H1 (cell line): ENCODE measurements around the gene PYURF. TPM values are rescaled to one million over a fixed set of nuclear protein-coding genes. Genes with fewer than 3 reads are reported as not detected.

Experiments
- CTCF ChIA-PET: fragments of 300-600 bp; sonication (Branson Sonifier 250); formaldehyde crosslinking; loops from one replicate; lab custom pipeline; 2021; ENCODE audit not compliant: partially characterized antibody; lab: Charles Lee
- POLR2A ChIA-PET: fragments of 300-600 bp; sonication (Branson Sonifier 250); formaldehyde crosslinking; loops from one replicate; lab custom pipeline; 2021; ENCODE audit warnings: inconsistent platforms; ENCODE audit not compliant: partially characterized antibody; lab: Charles Lee
- DNase-seq, 2 experiments: peaks; one replicate each; pipeline versions ENCODE4 v3.0.0 to v3.0.0-alpha.2; 2010 to 2022; ENCODE audit warnings: low spot score in 2 of 2, low read depth in 1 of 2, mixed read lengths in 1 of 2
- FAIRE-seq: peaks from 2 replicates; lab custom pipeline; 2011; peaks lifted over from hg19 to GRCh38; lab: Jason Lieb, UNC
- H2AFZ ChIP-seq: 2 replicates; pipeline ENCODE4 v1.8.1; 2012; ENCODE audit warnings: low read length, inconsistent platforms
- H2AK5ac ChIP-seq: 2 replicates; pipeline ENCODE4 v1.6.1; 2013; ENCODE audit warnings: low read depth, low read length
- H2BK120ac ChIP-seq: replicated peaks from 2 replicates; pipeline ENCODE3; 2013; ENCODE audit warnings: low read depth, low read length, inconsistent platforms
- H2BK12ac ChIP-seq: 2 replicates; pipeline ENCODE4 v1.6.1; 2013; ENCODE audit warnings: low read depth, low read length
- H2BK15ac ChIP-seq: 2 replicates; pipeline ENCODE4 v1.6.1; 2013; ENCODE audit warnings: low read length
- H2BK20ac ChIP-seq: 2 replicates; pipeline ENCODE4 v1.6.1; 2013; ENCODE audit warnings: low read length
- H2BK5ac ChIP-seq: 2 replicates; pipeline ENCODE4 v1.6.1; 2013; ENCODE audit warnings: low read depth, low read length
- H3K14ac ChIP-seq: 2 replicates; pipeline ENCODE4 v1.6.1; 2013; ENCODE audit warnings: inconsistent platforms; ENCODE audit not compliant: insufficient read length
- H3K18ac ChIP-seq: 2 replicates; pipeline ENCODE4 v1.6.1; 2013; ENCODE audit warnings: low read length; ENCODE audit errors: extremely low read depth
- H3K23ac ChIP-seq: 2 replicates; pipeline ENCODE4 v1.6.1; 2013; ENCODE audit warnings: inconsistent platforms; ENCODE audit not compliant: insufficient read length
- H3K23me2 ChIP-seq: 2 replicates; pipeline ENCODE4 v1.6.1; 2013; ENCODE audit warnings: low read depth, low read length
- H3K27ac ChIP-seq: 2 replicates; pipeline ENCODE4 v1.6.1; 2011; ENCODE audit warnings: low read depth, low read length, inconsistent platforms
- H3K27me3 ChIP-seq, 4 experiments: replicated peaks in 1 of 4; 1 replicate in 1 of 4; 2 replicates in 3 of 4; pipeline versions ENCODE4 v1.6.1 to v1.8.1; 2011 to 2013; ENCODE audit warnings: low read length in 3 of 4, mild to moderate bottlenecking in 3 of 4, inconsistent platforms in 2 of 4, mixed read lengths in 2 of 4, moderate library complexity in 1 of 4; ENCODE audit not compliant: control insufficient read depth in 3 of 4, insufficient read depth in 3 of 4; ENCODE audit errors: extremely low read depth in 1 of 4
- H3K36me3 ChIP-seq, 4 experiments: 2 replicates each; pipeline versions ENCODE4 v1.6.1 to v1.8.1; 2011 to 2013; ENCODE audit warnings: mild to moderate bottlenecking in 4 of 4, low read length in 3 of 4, moderate library complexity in 2 of 4, control low read depth in 1 of 4, inconsistent platforms in 1 of 4; ENCODE audit not compliant: insufficient read depth in 4 of 4, control insufficient read depth in 2 of 4
- H3K4ac ChIP-seq: replicated peaks from 2 replicates; pipeline ENCODE3; 2013; ENCODE audit warnings: low read length, low read depth, mixed read lengths, inconsistent platforms; ENCODE audit not compliant: insufficient read length
- H3K4me1 ChIP-seq, 4 experiments: replicated peaks in 1 of 4; 1 replicate in 1 of 4; 2 replicates in 3 of 4; pipeline versions ENCODE4 v1.6.1 to v1.8.1; 2011 to 2013; ENCODE audit warnings: low read length in 3 of 4, inconsistent platforms in 2 of 4, mixed read lengths in 1 of 4; ENCODE audit not compliant: insufficient read depth in 4 of 4, control insufficient read depth in 3 of 4
- H3K4me2 ChIP-seq, 2 experiments: 2 replicates each; pipeline versions ENCODE4 v1.6.1 to v1.8.1; 2011 to 2013; ENCODE audit warnings: low read depth in 2 of 2, low read length in 2 of 2, control low read depth in 1 of 2, inconsistent platforms in 1 of 2, mild to moderate bottlenecking in 1 of 2; ENCODE audit not compliant: insufficient read depth in 1 of 2
- H3K4me3 ChIP-seq, 4 experiments: fragments of 200-600, 300-600 bp in 1 of 4; sonication (generic), shearing (Covaris generic), sonication (Bioruptor Twin) in 1 of 4; 2 replicates each; pipeline versions ENCODE4 v1.5.1 to v1.8.1; 2011 to 2016; ENCODE audit warnings: low read length in 4 of 4, low read depth in 3 of 4, control low read depth in 2 of 4, inconsistent platforms in 2 of 4, mild to moderate bottlenecking in 2 of 4, mixed read lengths in 1 of 4, moderate library complexity in 1 of 4; ENCODE audit not compliant: insufficient read depth in 2 of 4; ENCODE audit errors: extremely low read depth in 1 of 4
- H3K56ac ChIP-seq: replicated peaks from 2 replicates; pipeline ENCODE3; 2013; ENCODE audit warnings: low read depth, mild to moderate bottlenecking, mixed read lengths, low read length, inconsistent platforms; ENCODE audit not compliant: insufficient read length
- H3K79me1 ChIP-seq: 2 replicates; pipeline ENCODE4 v1.6.1; 2013; ENCODE audit warnings: low read depth, low read length, control low read depth
- H3K79me2 ChIP-seq, 2 experiments: 2 replicates each; pipeline versions ENCODE4 v1.6.1 to v1.8.1; 2012 to 2013; ENCODE audit warnings: low read length in 2 of 2, mild to moderate bottlenecking in 2 of 2, inconsistent platforms in 1 of 2; ENCODE audit not compliant: insufficient read depth in 2 of 2, control insufficient read depth in 1 of 2
- H3K9ac ChIP-seq, 4 experiments: replicated peaks in 1 of 4; 1 replicate in 1 of 4; 2 replicates in 3 of 4; pipeline versions ENCODE4 v1.6.1 to v1.8.1; 2011 to 2013; ENCODE audit warnings: low read depth in 3 of 4, low read length in 3 of 4, control low read depth in 2 of 4, mild to moderate bottlenecking in 2 of 4, moderate library complexity in 2 of 4, inconsistent platforms in 1 of 4; ENCODE audit errors: extremely low read depth in 1 of 4
- H3K9me3 ChIP-seq, 2 experiments: 2 replicates each; pipeline versions ENCODE4 v1.6.1 to v1.8.1; 2012 to 2013; ENCODE audit warnings: mild to moderate bottlenecking in 2 of 2, moderate library complexity in 2 of 2, control low read depth in 1 of 2, inconsistent platforms in 1 of 2, low read depth in 1 of 2, low read length in 1 of 2, mixed read lengths in 1 of 2; ENCODE audit not compliant: insufficient read depth in 2 of 2
- H4K20me1 ChIP-seq, 2 experiments: replicated peaks in 1 of 2; 2 replicates each; pipeline versions ENCODE3 to v1.8.1; 2011 to 2013; ENCODE audit warnings: inconsistent platforms in 2 of 2, low read length in 2 of 2, mild to moderate bottlenecking in 1 of 2; ENCODE audit not compliant: insufficient read depth in 2 of 2, control insufficient read depth in 1 of 2
- H4K5ac ChIP-seq: 2 replicates; pipeline ENCODE4 v1.6.1; 2013; ENCODE audit warnings: low read length, low read depth, mixed read lengths, inconsistent platforms; ENCODE audit not compliant: insufficient read length
- H4K8ac ChIP-seq: 2 replicates; pipeline ENCODE4 v1.8.0; 2013; ENCODE audit warnings: mild to moderate bottlenecking, moderate library complexity, low read length, inconsistent platforms; ENCODE audit not compliant: insufficient read depth; ENCODE audit errors: extremely low read depth
- H4K91ac ChIP-seq: replicated peaks from 2 replicates; pipeline ENCODE3; 2013; ENCODE audit warnings: low read length, mixed read lengths, inconsistent platforms; ENCODE audit not compliant: insufficient read length
- BACH1 ChIP-seq: IDR thresholded peaks from 2 replicates; pipeline ENCODE4 v1.6.1; 2012; ENCODE audit warnings: low read length, improper control_type of control experiment
- CBX5 ChIP-seq: fragments of 300-800, 300-1000 bp; sonication (generic); IDR thresholded peaks from 2 replicates; pipeline ENCODE4 v1.7.1; 2016; ENCODE audit warnings: antibody characterized with exemption, low read length, low read depth
- CEBPB ChIP-seq: IDR thresholded peaks from 2 replicates; pipeline ENCODE4 v1.6.1; 2012; ENCODE audit warnings: low read depth, low read length
- FOSL1 ChIP-seq: IDR thresholded peaks from 2 replicates; pipeline ENCODE4 v1.6.1; 2011; ENCODE audit warnings: mild to moderate bottlenecking, low read depth, low read length, moderate library complexity; ENCODE audit not compliant: insufficient read depth
- GTF2F1 ChIP-seq: IDR thresholded peaks from 2 replicates; pipeline ENCODE4 v1.6.1; 2012; ENCODE audit warnings: low read depth, low read length, improper control_type of control experiment, borderline replicate concordance
- HDAC6 ChIP-seq: IDR thresholded peaks from one replicate; pipeline ENCODE4 v1.7.1; 2012; ENCODE audit warnings: low read depth, mild to moderate bottlenecking, inconsistent platforms, low read length, moderate library complexity
- KDM1A ChIP-seq: fragments of 200-600, 300-600 bp; sonication (generic); IDR thresholded peaks from 2 replicates; pipeline ENCODE4 v1.7.1; 2016; ENCODE audit warnings: mild to moderate bottlenecking, low read length, borderline replicate concordance
- RAD21 ChIP-seq, 2 experiments: IDR thresholded peaks in 1 of 2; conservative IDR thresholded peaks in 1 of 2; 2 replicates each; pipeline ENCODE4 v1.6.1; 2011; ENCODE audit warnings: low read depth in 2 of 2, low read length in 2 of 2, improper control_type of control experiment in 1 of 2, inconsistent platforms in 1 of 2, mild to moderate bottlenecking in 1 of 2, moderate library complexity in 1 of 2
- SIRT6 ChIP-seq: IDR thresholded peaks from one replicate; pipeline ENCODE4 v1.7.1; 2012; ENCODE audit warnings: low read length, inconsistent platforms
- SIX5 ChIP-seq: IDR thresholded peaks from 2 replicates; pipeline ENCODE4 v1.6.1; 2011; ENCODE audit warnings: mild to moderate bottlenecking, low read depth, low read length
- YY1 ChIP-seq: IDR thresholded peaks from 2 replicates; pipeline ENCODE4 v1.6.1; 2011; ENCODE audit warnings: low read depth, mild to moderate bottlenecking, low read length
- ZNF274 ChIP-seq: IDR thresholded peaks from 2 replicates; pipeline ENCODE4 v1.7.0; 2012; ENCODE audit warnings: low read length, borderline replicate concordance; ENCODE audit errors: extremely low read depth
- WGBS, 2 experiments: shearing (Covaris generic) in 1 of 2; methylation state at CpG; one replicate each; pipeline versions ENCODE4 v1.1.6 to v1.1.7; 2013 to 2015; ENCODE audit warnings: low lambda C conversion rate in 2 of 2, mixed read lengths in 2 of 2, inconsistent platforms in 1 of 2, low coverage in 1 of 2, missing lambda C conversion rate in 1 of 2; ENCODE audit not compliant: insufficient replicate concordance in 2 of 2, insufficient coverage in 1 of 2, insufficient read length in 1 of 2; ENCODE audit errors: extremely low coverage in 1 of 2, missing lambda C conversion rate in 1 of 2; 5-methylcytosine and 5-hydroxymethylcytosine counted together
- polyA plus RNA-seq, 7 experiments: library from polyadenylated mRNA; depleted of rRNA in 3 of 7; stranded (reverse) in 5 of 7; unstranded in 2 of 7; fragments of >200 nt in 5 of 7; fragments of 200-250 nt in 2 of 7; gene quantifications; 1 replicate in 5 of 7; 2 replicates in 1 of 7; 4 replicates in 1 of 7; pipeline versions ENCODE4 v1.2.1 to v1.2.3, GENCODE V29; 2011 to 2013; ENCODE audit warnings: missing spikeins in 2 of 7, mixed read lengths in 2 of 7
- total RNA-seq: library from RNA; stranded (reverse); fragmentation: NEBNext Ultra II Directional; extraction: Animal tissue kit (Norgen Biotek cat#: 25700); gene quantifications from 2 replicates; pipeline ENCODE4 v1.2.1, GENCODE V29; 2021

PYURF gene
- total and polyA plus RNA-seq, 2 of the 8 experiments (the other 6 are each of a cell fraction or from before 2014, with no cell fraction given): 31.6 to 44.8 TPM

GRCh38 chr4:88511236-88511635, 12.3 kb downstream of the PYURF start:
- no peak overlapping the region for H3K14ac ChIP-seq
- no peak overlapping the region for H3K18ac ChIP-seq
- no peak overlapping the region for H3K56ac ChIP-seq
- H2AFZ ChIP-seq: no peak overlapping the region
- no peaks in the 10 kb centered on the region for H3K27me3 ChIP-seq
- TF ChIP-seq KDM1A (no peak), SIRT6 (no peak), GTF2F1 (no peak), CEBPB (no peak), RAD21 (IDR thresholded peaks at IDR 0.05 in 1 of 2, conservative IDR thresholded peaks at IDR 0.05 in 1 of 2; ENCODE audit: low read depth in 2 of 2, low read length in 2 of 2) (no peak), FOSL1 (no peak), ZNF274 (no peak), CBX5 (no peak), BACH1 (no peak), HDAC6 (no peak), YY1 (no peak), SIX5 (no peak)
- H3K79me1 ChIP-seq: no peaks in the 10 kb centered on the region
- no peaks in the 10 kb centered on the region for H3K23me2 ChIP-seq
- no peak overlapping the region for H2BK15ac ChIP-seq
- no peaks in the 10 kb centered on the region for H3K9me3 ChIP-seq
- CTCF ChIA-PET: interaction anchor here (0.6 to 2.1 kb wide), 8 partner anchors 54 to 629 kb away, joined by 3 to 7 read pairs (median 4); partner anchors contain the start of genes HERC5 and HERC6
- H4K91ac ChIP-seq: no peak overlapping the region
- POLR2A ChIA-PET: interaction anchor here (2.3 kb wide), 1 partner anchor 12 kb away, joined by 5 read pairs; the partner anchor contains the start of gene PYURF
- H3K36me3 ChIP-seq: no peaks in the 10 kb centered on the region
- no peak overlapping the region for H3K27ac ChIP-seq
- no peak overlapping the region for H2BK120ac ChIP-seq
- H4K8ac ChIP-seq: no peak overlapping the region; the same call in 1 of the 2 replicates
- no peak overlapping the region for H4K5ac ChIP-seq
- no peak overlapping the region for H3K4me3 ChIP-seq
- H2BK12ac ChIP-seq: no peak overlapping the region
- no peak for FAIRE-seq
- 89% methylated on average over 3 of the region's 3 CpGs; no CpG with 5 or more reads in 1 of the 2 experiments for WGBS, 2 experiments
- no peak overlapping the region for H2AK5ac ChIP-seq
- H3K23ac ChIP-seq: no peak overlapping the region
- H2BK20ac ChIP-seq: no peak overlapping the region
- no peaks in the 10 kb centered on the region for H3K79me2 ChIP-seq
- H3K4ac ChIP-seq: no peak overlapping the region
- H3K9ac ChIP-seq: no peak overlapping the region
- no peak overlapping the region for H3K4me2 ChIP-seq
- peaks cover 0 to 2% (median 0%) of the 10 kb centered on the region in 4 experiments; a peak in 1 of 7 replicates for H3K4me1 ChIP-seq
- H2BK5ac ChIP-seq: no peak overlapping the region
- no peak for DNase-seq
- H4K20me1 ChIP-seq: no peaks in the 10 kb centered on the region
